Esophagus muscularis mucosa (tissue), 3 donors: Measurements from ENCODE around the gene TUSC2.

Experiments
- POLR2A ChIP-seq: fragments of 450-650 bp; IDR thresholded peaks from one replicate; pipeline ENCODE4 v1.6.1; 2017; ENCODE audit warnings: antibody characterized with exemption, moderate library complexity, mild to moderate bottlenecking, low read depth
- TF ChIP-seq, protein P1 (sequence below), 3 experiments: fragments of 200-600 bp in 2 of 3; fragments of 450-650 bp in 1 of 3; sonication (generic) in 2 of 3; IDR thresholded peaks; one replicate each; pipeline ENCODE4 v1.5.1; 2017 to 2019; ENCODE audit warnings: antibody characterized with exemption in 3 of 3, mild to moderate bottlenecking in 2 of 3, moderate library complexity in 1 of 3

GRCh38 chr3:50279255-50280016, 48.6 kb downstream of the TUSC2 start:
- TF ChIP-seq, protein P1, sequence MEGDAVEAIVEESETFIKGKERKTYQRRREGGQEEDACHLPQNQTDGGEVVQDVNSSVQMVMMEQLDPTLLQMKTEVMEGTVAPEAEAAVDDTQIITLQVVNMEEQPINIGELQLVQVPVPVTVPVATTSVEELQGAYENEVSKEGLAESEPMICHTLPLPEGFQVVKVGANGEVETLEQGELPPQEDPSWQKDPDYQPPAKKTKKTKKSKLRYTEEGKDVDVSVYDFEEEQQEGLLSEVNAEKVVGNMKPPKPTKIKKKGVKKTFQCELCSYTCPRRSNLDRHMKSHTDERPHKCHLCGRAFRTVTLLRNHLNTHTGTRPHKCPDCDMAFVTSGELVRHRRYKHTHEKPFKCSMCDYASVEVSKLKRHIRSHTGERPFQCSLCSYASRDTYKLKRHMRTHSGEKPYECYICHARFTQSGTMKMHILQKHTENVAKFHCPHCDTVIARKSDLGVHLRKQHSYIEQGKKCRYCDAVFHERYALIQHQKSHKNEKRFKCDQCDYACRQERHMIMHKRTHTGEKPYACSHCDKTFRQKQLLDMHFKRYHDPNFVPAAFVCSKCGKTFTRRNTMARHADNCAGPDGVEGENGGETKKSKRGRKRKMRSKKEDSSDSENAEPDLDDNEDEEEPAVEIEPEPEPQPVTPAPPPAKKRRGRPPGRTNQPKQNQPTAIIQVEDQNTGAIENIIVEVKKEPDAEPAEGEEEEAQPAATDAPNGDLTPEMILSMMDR (IDR thresholded peaks at IDR 0.05), result no peak
- TF ChIP-seq POLR2A, result no peak
